ENCODE data around the gene IQUB.
"Not testable (repeated sequence)": the region's sequence is repeated elsewhere in the genome, so short reads cannot be mapped to it uniquely, and the experiment has no call there.

Gene IQUB

DNA sequence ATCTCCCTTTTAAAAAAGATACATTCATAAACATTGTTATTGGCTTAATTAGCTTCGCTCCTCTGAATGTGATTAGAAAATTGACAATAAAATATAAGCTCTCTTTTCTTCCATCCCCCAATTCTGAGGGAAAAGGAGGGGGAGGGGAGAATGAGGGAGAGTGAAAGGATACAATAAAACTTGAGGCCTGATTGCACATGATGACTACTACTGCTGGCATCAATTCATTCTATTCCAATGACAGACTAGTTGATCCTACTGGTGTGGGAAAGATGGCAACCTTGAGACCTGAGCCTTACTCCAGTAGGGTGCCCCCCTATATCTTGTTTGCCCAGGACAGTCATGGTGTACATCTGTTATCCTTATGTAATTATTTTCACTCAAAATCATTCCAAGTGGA lies 4.5 kb upstream of the IQUB start:
- Histone ChIP-seq H3K27me3 (ENCODE audit: low read depth, low read length) (no peaks in the 10 kb centered on the region), H3K4me1 (ENCODE audit: control insufficient read depth in 1 of 2, insufficient read depth in 2 of 2, low read length in 2 of 2) (peaks cover 0 to 8% of the 10 kb centered on the region in 2 donors), H3K36me3 (ENCODE audit: control insufficient read depth in 1 of 2, insufficient read depth in 2 of 2, low read length in 2 of 2) (peaks cover 0 to 8% of the 10 kb centered on the region in 2 donors), H3K4me3 (ENCODE audit: low read depth in 1 of 2, low read length in 2 of 2) (no peak overlapping the region), H3K9me3 (ENCODE audit: control insufficient read depth in 1 of 2, low read length in 2 of 2) (no peaks in the 10 kb centered on the region), H3K27ac (ENCODE audit: low read length) (no peak overlapping the region)

DNA sequence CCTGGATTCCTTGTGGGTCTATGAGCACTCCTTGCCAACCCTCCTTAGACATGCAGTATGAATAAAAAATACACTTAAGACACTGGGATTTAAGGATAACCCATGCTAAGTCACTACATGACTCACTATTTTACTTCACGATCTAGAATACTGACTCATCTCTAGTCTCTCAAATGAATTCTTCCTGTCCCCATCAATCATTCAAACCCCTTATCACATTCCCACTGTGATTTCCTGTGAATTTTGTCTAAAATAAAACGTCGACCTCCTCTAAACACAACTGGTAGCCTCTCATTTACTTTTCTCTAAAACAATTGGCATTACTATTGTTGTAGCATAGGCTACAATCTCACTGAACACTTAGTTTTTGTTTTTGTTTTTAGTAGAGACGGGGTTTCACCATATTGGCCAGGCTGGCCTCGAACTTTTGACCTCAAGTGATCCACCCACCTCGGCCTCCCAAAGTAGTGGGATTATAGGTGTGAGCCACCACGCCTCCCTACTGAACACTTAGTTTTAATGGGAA lies 3.9 kb upstream of the IQUB start:
- Histone ChIP-seq H3K9me3 (ENCODE audit: control insufficient read depth in 1 of 2, low read length in 2 of 2) (no peaks in the 10 kb centered on the region), H3K27ac (ENCODE audit: low read length) (no peak overlapping the region), H3K4me3 (ENCODE audit: low read depth in 1 of 2, low read length in 2 of 2) (no peak overlapping the region), H3K27me3 (ENCODE audit: low read depth, low read length) (no peaks in the 10 kb centered on the region), H3K36me3 (ENCODE audit: control insufficient read depth in 1 of 2, insufficient read depth in 2 of 2, low read length in 2 of 2) (peaks cover 0 to 8% of the 10 kb centered on the region in 2 donors), H3K4me1 (ENCODE audit: control insufficient read depth in 1 of 2, insufficient read depth in 2 of 2, low read length in 2 of 2) (peaks cover 0 to 14% of the 10 kb centered on the region in 2 donors)

DNA sequence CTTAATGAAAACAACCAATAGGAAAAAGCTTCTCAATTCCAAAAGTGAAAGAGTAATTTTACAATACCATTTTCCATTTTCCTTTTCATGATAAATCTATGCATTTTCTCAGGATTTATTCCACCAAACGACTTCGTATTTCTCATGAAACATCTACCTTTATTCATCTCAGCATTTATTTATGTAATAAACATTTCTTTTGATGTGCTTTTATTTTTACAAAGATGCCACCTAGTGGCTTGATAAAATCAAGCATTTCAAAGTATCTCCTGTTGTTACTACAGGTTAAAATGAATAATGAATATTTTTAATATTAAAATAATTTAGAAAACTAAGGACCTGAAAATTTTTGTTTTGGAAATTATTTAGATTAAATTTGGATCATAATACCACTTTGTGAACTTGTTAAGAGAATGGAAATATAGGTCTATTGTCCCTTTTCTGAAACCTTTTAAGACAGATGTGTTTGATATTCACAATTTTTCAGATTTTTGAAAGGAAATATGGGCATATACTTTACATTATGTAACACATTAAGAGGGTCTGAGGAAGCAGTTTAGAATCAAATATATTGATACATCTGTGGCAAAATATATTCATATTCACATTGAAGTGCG lies 2.7 kb upstream of the IQUB start:
- no peak overlapping the region for H3K4me3 ChIP-seq (ENCODE audit: low read depth in 1 of 2, low read length in 2 of 2)
- peaks cover 0 to 16% of the 10 kb centered on the region in 2 donors for H3K4me1 ChIP-seq (ENCODE audit: control insufficient read depth in 1 of 2, insufficient read depth in 2 of 2, low read length in 2 of 2)
- H3K27me3 ChIP-seq (ENCODE audit: low read depth, low read length), result no peaks in the 10 kb centered on the region
- H3K36me3 ChIP-seq (ENCODE audit: control insufficient read depth in 1 of 2, insufficient read depth in 2 of 2, low read length in 2 of 2), result peaks cover 0 to 8% of the 10 kb centered on the region in 2 donors
- no peak overlapping the region for H3K27ac ChIP-seq (ENCODE audit: low read length)
- H3K9me3 ChIP-seq (ENCODE audit: control insufficient read depth in 1 of 2, low read length in 2 of 2), result no peaks in the 10 kb centered on the region

DNA sequence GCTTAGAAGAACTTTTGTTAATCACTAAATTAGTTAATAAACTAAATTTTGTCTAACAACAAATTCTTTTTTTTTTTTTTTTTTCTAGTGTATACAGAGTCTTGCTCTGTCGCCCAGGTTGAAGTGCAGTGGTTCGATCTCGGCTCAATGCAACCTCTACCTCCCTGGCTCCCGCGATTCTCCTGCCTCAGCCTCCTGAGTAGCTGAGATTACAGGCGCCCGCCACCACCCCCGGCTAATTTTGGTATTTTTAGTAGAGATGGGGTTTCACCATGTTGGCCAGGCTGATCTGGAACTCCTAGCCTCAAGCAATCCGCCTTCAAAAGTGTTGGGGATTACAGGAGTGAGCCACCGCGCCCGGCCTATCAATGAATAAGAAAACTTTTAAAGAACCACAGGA lies 1.1 kb upstream of the IQUB start:
- no peaks in the 10 kb centered on the region for H3K27me3 ChIP-seq (ENCODE audit: low read depth, low read length)
- peak overlapping the region; percentile 61 to 80 for H3K4me3 ChIP-seq (ENCODE audit: low read depth in 1 of 2, low read length in 2 of 2)
- no peak overlapping the region for H3K27ac ChIP-seq (ENCODE audit: low read length)
- peaks cover 0 to 8% of the 10 kb centered on the region in 2 donors for H3K36me3 ChIP-seq (ENCODE audit: control insufficient read depth in 1 of 2, insufficient read depth in 2 of 2, low read length in 2 of 2)
- peaks cover 0 to 16% of the 10 kb centered on the region in 2 donors for H3K4me1 ChIP-seq (ENCODE audit: control insufficient read depth in 1 of 2, insufficient read depth in 2 of 2, low read length in 2 of 2)
- no peaks in the 10 kb centered on the region for H3K9me3 ChIP-seq (ENCODE audit: control insufficient read depth in 1 of 2, low read length in 2 of 2)

DNA sequence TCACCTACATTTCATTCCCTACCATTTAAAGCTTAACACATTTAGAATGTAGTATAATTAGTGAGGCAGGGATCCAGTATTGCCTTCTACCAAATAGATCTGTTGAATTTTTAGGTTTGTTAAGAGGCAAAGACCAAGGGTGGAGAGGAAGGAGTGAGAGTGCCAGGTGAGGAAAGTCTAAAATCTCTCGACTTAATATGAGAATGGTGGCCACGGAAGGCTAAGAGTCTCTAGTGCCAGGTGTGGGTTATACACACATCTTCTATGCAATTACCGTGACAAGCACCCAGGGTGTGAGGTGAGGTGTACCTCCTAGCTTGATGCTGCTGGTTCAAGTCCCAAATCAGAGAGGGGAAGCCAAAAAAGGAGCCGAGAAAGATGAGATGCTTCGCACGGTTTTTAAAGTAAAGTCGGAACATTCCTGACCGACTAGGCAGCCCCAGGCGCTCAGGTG lies 439 bp downstream of the IQUB start:
- peak overlapping the region; percentile 51 for H3K27ac ChIP-seq (ENCODE audit: low read length)
- H3K9me3 ChIP-seq (ENCODE audit: control insufficient read depth in 1 of 2, low read length in 2 of 2), result no peaks in the 10 kb centered on the region
- peaks cover 0 to 16% of the 10 kb centered on the region in 2 donors for H3K4me1 ChIP-seq (ENCODE audit: control insufficient read depth in 1 of 2, insufficient read depth in 2 of 2, low read length in 2 of 2)
- H3K36me3 ChIP-seq (ENCODE audit: control insufficient read depth in 1 of 2, insufficient read depth in 2 of 2, low read length in 2 of 2), result peaks cover 0 to under 1% of the 10 kb centered on the region in 2 donors
- peak overlapping the region; percentile 75 to 80 for H3K4me3 ChIP-seq (ENCODE audit: low read depth in 1 of 2, low read length in 2 of 2)
- no peaks in the 10 kb centered on the region for H3K27me3 ChIP-seq (ENCODE audit: low read depth, low read length)

DNA sequence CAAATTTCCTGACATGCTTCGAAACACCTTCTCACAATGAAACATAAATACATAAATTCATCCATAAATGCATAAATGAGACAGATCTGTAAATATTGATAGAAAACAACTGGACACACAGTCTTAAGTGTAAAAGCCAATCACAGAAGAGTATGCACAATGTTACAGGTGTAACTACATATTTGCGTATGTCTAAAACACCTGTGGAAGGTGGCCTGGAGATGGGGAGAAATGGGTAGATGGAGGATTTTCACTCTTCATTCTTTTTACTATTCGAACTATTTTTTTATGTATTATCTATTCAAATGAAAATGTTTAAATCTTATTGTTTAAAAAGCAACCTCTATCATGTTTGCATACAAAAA lies 860 bp downstream of the IQUB start:
- Histone ChIP-seq H3K27me3 (ENCODE audit: low read depth, low read length) (no peaks in the 10 kb centered on the region), H3K9me3 (ENCODE audit: control insufficient read depth in 1 of 2, low read length in 2 of 2) (no peaks in the 10 kb centered on the region), H3K27ac (ENCODE audit: low read length) (no peak overlapping the region), H3K36me3 (ENCODE audit: control insufficient read depth in 1 of 2, insufficient read depth in 2 of 2, low read length in 2 of 2) (no peaks in the 10 kb centered on the region), H3K4me1 (ENCODE audit: control insufficient read depth in 1 of 2, insufficient read depth in 2 of 2, low read length in 2 of 2) (peaks cover 0 to 16% of the 10 kb centered on the region in 2 donors), H3K4me3 (ENCODE audit: low read depth in 1 of 2, low read length in 2 of 2) (no peak overlapping the region)

DNA sequence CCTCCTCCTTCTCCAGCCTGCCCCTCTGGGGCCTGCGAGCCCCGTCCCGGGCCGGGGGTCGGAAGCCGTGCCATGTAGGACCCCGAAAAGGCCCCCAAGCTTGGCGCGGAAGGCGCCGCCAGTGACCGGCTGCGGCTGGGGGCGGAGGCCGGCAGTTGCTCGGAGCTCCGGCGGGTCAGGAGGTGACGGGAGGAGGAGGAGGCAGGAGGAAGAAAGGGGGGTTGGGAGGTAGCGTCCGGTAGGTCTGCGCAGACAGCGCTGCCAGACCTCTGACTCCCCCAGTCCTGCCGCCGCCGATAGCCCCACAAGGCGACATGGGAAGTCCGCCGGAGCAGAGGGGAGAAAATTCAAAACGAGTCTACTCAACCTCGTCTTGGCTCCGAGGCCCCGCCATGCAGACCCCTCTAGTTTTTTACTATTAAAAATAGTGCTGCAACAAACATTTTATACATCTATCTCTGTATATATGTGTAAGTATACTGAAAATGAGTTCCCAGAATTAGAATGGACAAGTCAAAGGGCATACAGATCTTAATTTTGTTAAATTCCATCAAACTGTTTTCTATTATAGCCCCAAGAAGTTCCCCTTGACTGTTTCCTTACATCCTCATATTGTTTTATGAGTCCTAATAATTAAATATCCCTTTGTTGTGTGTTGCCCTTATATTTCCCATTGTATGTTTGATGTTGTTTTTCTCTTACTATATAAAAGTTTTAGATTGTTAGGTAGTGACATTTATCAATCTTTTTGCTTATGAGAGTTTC lies 1.4 kb downstream of the IQUB start:
- not testable (repeated sequence) for H3K9me3 ChIP-seq (ENCODE audit: control insufficient read depth in 1 of 2, low read length in 2 of 2); H3K27ac ChIP-seq (ENCODE audit: low read length); H3K27me3 ChIP-seq (ENCODE audit: low read depth, low read length); H3K36me3 ChIP-seq (ENCODE audit: control insufficient read depth in 1 of 2, insufficient read depth in 2 of 2, low read length in 2 of 2)
- peaks cover 0 to 16% of the 10 kb centered on the region in 2 donors for H3K4me1 ChIP-seq (ENCODE audit: control insufficient read depth in 1 of 2, insufficient read depth in 2 of 2, low read length in 2 of 2)
- peak overlapping the region in 1 of 2 donors; percentile 57 for H3K4me3 ChIP-seq (ENCODE audit: low read depth in 1 of 2, low read length in 2 of 2)

DNA sequence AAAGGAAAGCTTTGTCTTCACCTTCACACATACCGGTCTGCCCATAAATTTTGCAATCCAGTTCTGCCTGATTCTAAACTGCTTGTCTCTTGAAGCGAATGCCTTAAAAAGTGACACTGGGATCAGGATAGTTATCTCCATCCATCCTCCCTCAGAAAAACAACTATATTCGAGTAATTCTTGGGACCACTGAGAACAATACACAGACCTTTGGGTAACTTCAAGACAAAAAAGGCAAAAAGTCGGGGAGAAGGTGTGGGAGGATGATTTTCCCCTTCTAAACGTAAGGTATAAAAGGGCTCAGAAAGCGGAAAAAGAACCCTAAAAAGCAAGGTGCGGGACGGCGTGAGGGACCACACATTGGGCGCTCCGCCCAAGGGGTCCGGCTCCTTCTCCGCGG lies 2.1 kb downstream of the IQUB start:
- H3K27me3 ChIP-seq (ENCODE audit: low read depth, low read length); H3K9me3 ChIP-seq (ENCODE audit: control insufficient read depth in 1 of 2, low read length in 2 of 2); H3K36me3 ChIP-seq (ENCODE audit: control insufficient read depth in 1 of 2, insufficient read depth in 2 of 2, low read length in 2 of 2); H3K27ac ChIP-seq (ENCODE audit: low read length): not testable (repeated sequence)
- Histone ChIP-seq H3K4me1 (ENCODE audit: control insufficient read depth in 1 of 2, insufficient read depth in 2 of 2, low read length in 2 of 2) (peaks cover 0 to 16% of the 10 kb centered on the region in 2 donors), H3K4me3 (ENCODE audit: low read depth in 1 of 2, low read length in 2 of 2) (peak overlapping the region in 1 of 2 donors; percentile 57)

DNA sequence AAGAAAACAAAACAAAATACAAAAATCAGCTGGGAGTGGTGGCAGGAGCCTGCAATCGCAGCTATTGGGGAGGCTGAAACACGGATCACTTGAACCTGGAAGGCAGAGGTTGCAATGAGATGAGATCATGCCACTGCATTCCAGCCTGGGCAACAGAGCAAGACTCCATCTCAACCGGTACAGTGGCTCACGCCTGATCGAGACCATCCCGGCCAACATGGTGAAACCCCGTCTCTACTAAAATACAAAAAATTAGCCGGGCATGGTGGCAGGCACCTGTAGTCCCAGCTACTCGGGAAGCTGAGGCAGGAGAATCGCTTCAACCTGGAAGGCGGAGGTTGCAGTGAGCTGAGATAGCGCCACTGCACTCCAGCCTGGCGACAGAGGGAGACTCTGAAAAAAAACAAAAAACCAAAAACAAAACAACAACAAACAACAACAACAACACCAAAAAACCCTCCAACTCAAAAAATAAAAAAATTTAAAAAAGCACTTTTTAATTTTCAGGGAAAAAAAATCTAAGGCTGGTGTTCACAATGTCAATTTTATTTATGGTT lies 4.3 kb downstream of the IQUB start:
- H3K4me3 ChIP-seq (ENCODE audit: low read depth in 1 of 2, low read length in 2 of 2); H3K27ac ChIP-seq (ENCODE audit: low read length); H3K27me3 ChIP-seq (ENCODE audit: low read depth, low read length); H3K36me3 ChIP-seq (ENCODE audit: control insufficient read depth in 1 of 2, insufficient read depth in 2 of 2, low read length in 2 of 2); H3K9me3 ChIP-seq (ENCODE audit: control insufficient read depth in 1 of 2, low read length in 2 of 2): not testable (repeated sequence)
- H3K4me1 ChIP-seq (ENCODE audit: control insufficient read depth in 1 of 2, insufficient read depth in 2 of 2, low read length in 2 of 2), result peaks cover 0 to 11% of the 10 kb centered on the region in 2 donors

DNA sequence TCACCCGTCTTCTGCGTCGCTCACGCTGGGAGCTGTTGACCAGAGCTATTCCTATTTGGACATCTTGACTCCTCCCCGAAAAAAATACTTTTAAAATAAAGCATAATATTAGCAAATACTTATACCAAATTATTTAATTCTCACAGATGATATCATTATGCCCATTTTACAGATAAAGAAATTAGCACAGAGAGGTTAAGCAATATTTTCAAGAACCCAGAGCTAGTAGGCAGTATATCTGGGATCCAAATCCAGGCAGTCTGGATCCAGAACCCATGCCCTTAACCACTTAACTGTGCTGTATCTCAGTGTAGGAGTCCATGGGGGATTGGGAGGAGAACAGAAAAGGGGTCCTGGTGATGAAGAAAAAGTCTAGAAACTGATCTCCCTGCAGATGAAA lies 6.1 kb downstream of the IQUB start:
- no peak overlapping the region for H3K4me3 ChIP-seq (ENCODE audit: low read depth in 1 of 2, low read length in 2 of 2)
- H3K27ac ChIP-seq (ENCODE audit: low read length), result no peak overlapping the region
- no peaks in the 10 kb centered on the region for H3K36me3 ChIP-seq (ENCODE audit: control insufficient read depth in 1 of 2, insufficient read depth in 2 of 2, low read length in 2 of 2)
- H3K27me3 ChIP-seq (ENCODE audit: low read depth, low read length), result no peaks in the 10 kb centered on the region
- no peaks in the 10 kb centered on the region for H3K9me3 ChIP-seq (ENCODE audit: control insufficient read depth in 1 of 2, low read length in 2 of 2)
- H3K4me1 ChIP-seq (ENCODE audit: control insufficient read depth in 1 of 2, insufficient read depth in 2 of 2, low read length in 2 of 2), result peaks cover 0 to 2% of the 10 kb centered on the region in 2 donors

DNA sequence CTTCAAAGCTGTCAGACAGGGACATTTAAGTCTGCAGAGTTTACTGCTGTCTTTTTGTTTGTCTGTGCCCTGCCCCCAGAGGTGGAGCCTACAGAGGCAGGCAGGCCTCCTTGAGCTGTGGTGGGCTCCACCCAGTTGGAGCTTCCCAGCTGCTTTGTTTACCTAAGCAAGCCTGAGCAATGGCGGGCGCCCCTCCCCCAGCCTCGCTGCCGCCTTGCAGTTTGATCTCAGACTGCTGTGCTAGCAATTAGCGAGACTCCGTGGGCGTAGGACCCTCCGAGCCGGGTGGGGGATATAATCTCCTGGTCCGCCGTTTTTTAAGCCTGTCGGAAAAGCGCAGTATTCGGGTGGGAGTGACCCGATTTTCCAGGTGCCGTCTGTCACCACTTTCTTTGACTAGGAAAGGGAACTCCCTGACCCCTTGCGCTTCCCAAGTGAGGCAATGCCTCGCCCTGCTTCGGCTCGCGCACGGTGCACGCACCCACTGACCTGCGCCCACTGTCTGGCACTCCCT lies 6.6 kb downstream of the IQUB start:
- H3K36me3 ChIP-seq (ENCODE audit: control insufficient read depth in 1 of 2, insufficient read depth in 2 of 2, low read length in 2 of 2), result not testable (repeated sequence)

More for the DNA sequence above, 6.6 kb downstream of the IQUB start:
- not testable (repeated sequence) for H3K27me3 ChIP-seq (ENCODE audit: low read depth, low read length); H3K4me3 ChIP-seq (ENCODE audit: low read depth in 1 of 2, low read length in 2 of 2); H3K27ac ChIP-seq (ENCODE audit: low read length); H3K9me3 ChIP-seq (ENCODE audit: control insufficient read depth in 1 of 2, low read length in 2 of 2); H3K4me1 ChIP-seq (ENCODE audit: control insufficient read depth in 1 of 2, insufficient read depth in 2 of 2, low read length in 2 of 2)
